ENCODE data around the gene RNF227. TPM values are rescaled to one million over a fixed set of nuclear protein-coding genes. Genes with fewer than 3 reads are reported as not detected.

Gene RNF227
- total and polyA plus RNA-seq, 2 experiments from 2014 or later, result 0.42 to 1.4 TPM

- TF ChIP-seq, protein P1, sequence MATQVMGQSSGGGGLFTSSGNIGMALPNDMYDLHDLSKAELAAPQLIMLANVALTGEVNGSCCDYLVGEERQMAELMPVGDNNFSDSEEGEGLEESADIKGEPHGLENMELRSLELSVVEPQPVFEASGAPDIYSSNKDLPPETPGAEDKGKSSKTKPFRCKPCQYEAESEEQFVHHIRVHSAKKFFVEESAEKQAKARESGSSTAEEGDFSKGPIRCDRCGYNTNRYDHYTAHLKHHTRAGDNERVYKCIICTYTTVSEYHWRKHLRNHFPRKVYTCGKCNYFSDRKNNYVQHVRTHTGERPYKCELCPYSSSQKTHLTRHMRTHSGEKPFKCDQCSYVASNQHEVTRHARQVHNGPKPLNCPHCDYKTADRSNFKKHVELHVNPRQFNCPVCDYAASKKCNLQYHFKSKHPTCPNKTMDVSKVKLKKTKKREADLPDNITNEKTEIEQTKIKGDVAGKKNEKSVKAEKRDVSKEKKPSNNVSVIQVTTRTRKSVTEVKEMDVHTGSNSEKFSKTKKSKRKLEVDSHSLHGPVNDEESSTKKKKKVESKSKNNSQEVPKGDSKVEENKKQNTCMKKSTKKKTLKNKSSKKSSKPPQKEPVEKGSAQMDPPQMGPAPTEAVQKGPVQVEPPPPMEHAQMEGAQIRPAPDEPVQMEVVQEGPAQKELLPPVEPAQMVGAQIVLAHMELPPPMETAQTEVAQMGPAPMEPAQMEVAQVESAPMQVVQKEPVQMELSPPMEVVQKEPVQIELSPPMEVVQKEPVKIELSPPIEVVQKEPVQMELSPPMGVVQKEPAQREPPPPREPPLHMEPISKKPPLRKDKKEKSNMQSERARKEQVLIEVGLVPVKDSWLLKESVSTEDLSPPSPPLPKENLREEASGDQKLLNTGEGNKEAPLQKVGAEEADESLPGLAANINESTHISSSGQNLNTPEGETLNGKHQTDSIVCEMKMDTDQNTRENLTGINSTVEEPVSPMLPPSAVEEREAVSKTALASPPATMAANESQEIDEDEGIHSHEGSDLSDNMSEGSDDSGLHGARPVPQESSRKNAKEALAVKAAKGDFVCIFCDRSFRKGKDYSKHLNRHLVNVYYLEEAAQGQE (IDR thresholded peaks at IDR 0.05; ENCODE audit: unreplicated experiment), result no peak
- TF ChIP-seq, protein P2, sequence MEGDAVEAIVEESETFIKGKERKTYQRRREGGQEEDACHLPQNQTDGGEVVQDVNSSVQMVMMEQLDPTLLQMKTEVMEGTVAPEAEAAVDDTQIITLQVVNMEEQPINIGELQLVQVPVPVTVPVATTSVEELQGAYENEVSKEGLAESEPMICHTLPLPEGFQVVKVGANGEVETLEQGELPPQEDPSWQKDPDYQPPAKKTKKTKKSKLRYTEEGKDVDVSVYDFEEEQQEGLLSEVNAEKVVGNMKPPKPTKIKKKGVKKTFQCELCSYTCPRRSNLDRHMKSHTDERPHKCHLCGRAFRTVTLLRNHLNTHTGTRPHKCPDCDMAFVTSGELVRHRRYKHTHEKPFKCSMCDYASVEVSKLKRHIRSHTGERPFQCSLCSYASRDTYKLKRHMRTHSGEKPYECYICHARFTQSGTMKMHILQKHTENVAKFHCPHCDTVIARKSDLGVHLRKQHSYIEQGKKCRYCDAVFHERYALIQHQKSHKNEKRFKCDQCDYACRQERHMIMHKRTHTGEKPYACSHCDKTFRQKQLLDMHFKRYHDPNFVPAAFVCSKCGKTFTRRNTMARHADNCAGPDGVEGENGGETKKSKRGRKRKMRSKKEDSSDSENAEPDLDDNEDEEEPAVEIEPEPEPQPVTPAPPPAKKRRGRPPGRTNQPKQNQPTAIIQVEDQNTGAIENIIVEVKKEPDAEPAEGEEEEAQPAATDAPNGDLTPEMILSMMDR (conservative IDR thresholded peaks at IDR 0.05; ENCODE audit: low read depth in 2 of 2), result no peak
- no peak for TF ChIP-seq STAT1 (IDR thresholded peaks at IDR 0.05; ENCODE audit: unreplicated experiment)
- no peak for TF ChIP-seq POLR2AphosphoS5 (IDR thresholded peaks at IDR 0.05; ENCODE audit: low read depth)
- no peak for TF ChIP-seq NANOG (IDR thresholded peaks at IDR 0.05; ENCODE audit: borderline replicate concordance)
- TF ChIP-seq ZNF331 (CRISPR knock-in tag; IDR thresholded peaks at IDR 0.05; ENCODE audit: low read depth), result no peak
- no peak for TF ChIP-seq JUNB (IDR thresholded peaks at IDR 0.05; ENCODE audit: unreplicated experiment)
- TF ChIP-seq, protein P3, sequence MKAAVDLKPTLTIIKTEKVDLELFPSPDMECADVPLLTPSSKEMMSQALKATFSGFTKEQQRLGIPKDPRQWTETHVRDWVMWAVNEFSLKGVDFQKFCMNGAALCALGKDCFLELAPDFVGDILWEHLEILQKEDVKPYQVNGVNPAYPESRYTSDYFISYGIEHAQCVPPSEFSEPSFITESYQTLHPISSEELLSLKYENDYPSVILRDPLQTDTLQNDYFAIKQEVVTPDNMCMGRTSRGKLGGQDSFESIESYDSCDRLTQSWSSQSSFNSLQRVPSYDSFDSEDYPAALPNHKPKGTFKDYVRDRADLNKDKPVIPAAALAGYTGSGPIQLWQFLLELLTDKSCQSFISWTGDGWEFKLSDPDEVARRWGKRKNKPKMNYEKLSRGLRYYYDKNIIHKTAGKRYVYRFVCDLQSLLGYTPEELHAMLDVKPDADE (IDR thresholded peaks at IDR 0.05), result no peak
- TF ChIP-seq EZH2 (IDR thresholded peaks at IDR 0.05; ENCODE audit: low read depth, unreplicated experiment), result no peak
- TF ChIP-seq ZNF114 (CRISPR knock-in tag; IDR thresholded peaks at IDR 0.05), result no peak
These were observed 7.0 kb downstream of the RNF227 start (continued) for GRCh38 chr17:7909089-7909488.

DNA sequence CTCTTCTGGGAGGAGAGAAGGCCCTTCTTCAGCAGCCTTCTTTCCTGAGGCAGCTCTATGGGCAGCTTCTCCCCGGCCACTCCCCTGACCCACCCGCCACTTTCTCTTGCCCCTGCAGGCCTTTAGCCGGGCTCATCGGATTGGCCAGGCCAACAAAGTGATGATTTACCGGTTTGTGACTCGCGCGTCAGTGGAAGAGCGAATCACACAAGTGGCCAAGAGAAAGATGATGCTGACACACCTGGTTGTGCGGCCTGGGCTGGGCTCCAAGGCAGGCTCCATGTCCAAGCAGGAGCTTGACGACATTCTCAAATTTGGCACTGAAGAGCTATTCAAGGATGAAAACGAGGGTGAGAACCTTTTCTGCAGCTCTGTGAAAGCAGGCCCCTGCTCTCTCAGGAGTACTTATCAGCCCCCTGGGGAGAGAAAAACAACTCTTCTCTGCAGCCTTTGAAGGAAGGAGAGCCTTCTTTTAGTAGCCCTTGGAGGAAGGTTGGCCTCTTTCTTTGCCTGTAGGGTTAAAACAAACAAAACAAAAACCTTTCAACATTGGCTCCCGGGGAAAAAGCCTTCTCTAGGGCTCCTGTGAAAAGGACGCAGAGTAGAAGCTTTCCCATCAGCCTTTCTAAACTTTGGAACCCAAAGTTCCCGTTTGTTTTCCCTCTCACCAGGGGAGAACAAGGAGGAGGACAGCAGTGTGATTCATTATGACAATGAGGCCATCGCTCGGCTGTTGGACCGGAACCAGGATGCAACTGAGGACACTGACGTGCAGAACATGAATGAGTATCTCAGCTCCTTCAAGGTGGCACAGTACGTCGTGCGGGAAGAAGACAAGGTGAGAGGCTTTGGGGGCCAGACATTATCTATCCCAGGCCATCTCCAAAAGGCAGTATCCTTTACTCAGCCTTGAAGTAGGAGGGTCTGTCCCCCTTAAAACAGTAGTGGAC, 12.7 kb downstream of the RNF227 start:
- Histone ChIP-seq H3K27me3 (ENCODE audit: insufficient read depth) (no peaks in the 10 kb centered on the region), H4K20me1 (replicated peaks; ENCODE audit: insufficient read depth) (no peaks in the 10 kb centered on the region), H3K9me2 (ENCODE audit: insufficient read depth) (no peaks in the 10 kb centered on the region), H3K27ac (ENCODE audit: low read depth) (no peak overlapping the region), H3K36me3 (ENCODE audit: insufficient read depth) (no peaks in the 10 kb centered on the region), H3K79me2 (replicated peaks; ENCODE audit: insufficient read depth) (no peaks in the 10 kb centered on the region), H3K4me2 (no peak overlapping the region), H3K4me1 (ENCODE audit: insufficient read depth) (no peaks in the 10 kb centered on the region), H3F3A (replicated peaks; ENCODE audit: low read depth) (no peaks in the 10 kb centered on the region), H3K4me3 (no peak overlapping the region), H2AFZ (no peak overlapping the region)
- TF ChIP-seq ZNF114 (CRISPR knock-in tag; IDR thresholded peaks at IDR 0.05) (no peak), JUNB (IDR thresholded peaks at IDR 0.05; ENCODE audit: unreplicated experiment) (no peak)
- DNase-seq (ENCODE audit: low spot score) (no peak), ATAC-seq (peak; percentile 65)
- Mint-ChIP-seq H3K27ac (peak overlapping the region; percentile 57; the same call in 1 of the 2 replicates), H3K9me3 (no peaks in the 10 kb centered on the region), H3K4me1 (0 out of 3 replicates have a peak, but pooled peaks cover 3% of the 10 kb centered on the region), H3K4me3 (no peak overlapping the region), H3K36me3 (ENCODE audit: low read depth) (peaks cover 21% of the 10 kb centered on the region; the same call in 2 of the 3 replicates), H3K27me3 (ENCODE audit: insufficient read depth, low read depth, poor library complexity) (peaks cover 10% of the 10 kb centered on the region)

Measured in GM23338 (cell line).